Peyer's patch (tissue), 4 donors: ENCODE results near the gene PRB2. TPM values are rescaled to one million over a fixed set of nuclear protein-coding genes. Genes with fewer than 3 reads are reported as not detected.
"Not testable (repeated sequence)": the region's sequence is repeated elsewhere in the genome, so short reads cannot be mapped to it uniquely, and the experiment has no call there.

Experiments used
- DNase-seq, 3 donors: peaks; one replicate each; pipeline ENCODE4 v3.0.0-alpha.2; 2017 to 2019
- H3K27ac ChIP-seq, 4 donors: fragments of 200-600 bp; sonication (generic); one replicate each; pipeline ENCODE4 v1.5.1; 2016 to 2019
- H3K27me3 ChIP-seq, 2 donors: fragments of 200-600 bp; sonication (generic); one replicate each; pipeline ENCODE4 v1.5.1; 2019
- H3K36me3 ChIP-seq, 3 donors: fragments of 200-600 bp; sonication (generic); one replicate each; pipeline ENCODE4 v1.5.1; 2016 to 2019
- H3K4me1 ChIP-seq, 4 donors: fragments of 200-600 bp; sonication (generic); one replicate each; pipeline ENCODE4 v1.5.1; 2016 to 2019
- H3K4me3 ChIP-seq, 4 donors: fragments of 200-600 bp; sonication (generic); 1 replicate in 3 of 4; 2 replicates in 1 of 4; pipeline ENCODE4 v1.5.1; 2016 to 2019; ENCODE audit warnings: mild to moderate bottlenecking in 1 of 4
- H3K9me3 ChIP-seq, 4 donors: fragments of 200-600 bp; sonication (generic); one replicate each; pipeline ENCODE4 v1.5.1; 2016 to 2019; ENCODE audit warnings: mild to moderate bottlenecking in 1 of 4
- CTCF ChIP-seq, 6 experiments: fragments of 450-650 bp in 4 of 6; fragments of 200-600 bp in 2 of 6; sonication (generic) in 1 of 6; IDR thresholded peaks; one replicate each; pipeline ENCODE4 v1.5.1; 2017 to 2019; ENCODE audit warnings: antibody characterized with exemption in 6 of 6, mild to moderate bottlenecking in 3 of 6, moderate library complexity in 1 of 6
- POLR2A ChIP-seq, 2 donors: fragments of 450-650 bp; IDR thresholded peaks; one replicate each; pipeline ENCODE4 v1.5.1; 2017; ENCODE audit warnings: antibody characterized with exemption in 2 of 2, mild to moderate bottlenecking in 2 of 2, moderate library complexity in 2 of 2
- total RNA-seq, 4 donors: library from RNA; depleted of rRNA; stranded (reverse); fragments of >200 nt; gene quantifications; one replicate each; pipeline ENCODE4 v1.1.0, GENCODE V29; 2016

PRB2 gene
- total RNA-seq, 4 donors from 2014 or later: not detected

DNA sequence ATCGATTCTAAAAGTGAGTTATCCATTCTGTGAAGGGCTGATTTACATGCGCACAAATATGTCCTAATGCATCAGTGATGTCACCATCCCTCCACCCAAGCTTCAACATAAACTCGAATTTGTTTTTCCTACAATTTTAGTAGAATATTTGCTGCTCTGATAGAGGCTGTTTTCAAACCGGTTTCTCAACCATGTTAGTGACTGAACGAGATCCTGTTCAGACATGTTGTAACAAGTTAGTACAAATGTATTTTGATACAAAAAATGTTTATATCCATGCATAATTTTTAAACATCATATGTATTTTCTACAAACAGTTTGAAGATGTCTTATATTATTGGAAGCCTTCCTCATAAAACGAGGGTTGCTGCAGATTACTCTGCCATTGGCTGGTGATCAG lies 12.7 kb upstream of the PRB2 start:
- Histone ChIP-seq H3K4me3 (no peak overlapping the region), H3K9me3 (no peaks in the 10 kb centered on the region), H3K27ac (no peak overlapping the region), H3K36me3 (no peaks in the 10 kb centered on the region), H3K4me1 (no peaks in the 10 kb centered on the region), H3K27me3 (no peaks in the 10 kb centered on the region)
- TF ChIP-seq POLR2A (IDR thresholded peaks at IDR 0.05) (no peak), CTCF (IDR thresholded peaks at IDR 0.05) (no peak)
- no peak for DNase-seq

GRCh38 chr12:11397366-11397765 lies 2.0 kb upstream of the PRB2 start:
- Histone ChIP-seq H3K4me3 (no peak overlapping the region), H3K27ac (no peak overlapping the region), H3K4me1 (no peaks in the 10 kb centered on the region), H3K27me3 (no peaks in the 10 kb centered on the region), H3K36me3 (no peaks in the 10 kb centered on the region), H3K9me3 (no peaks in the 10 kb centered on the region)
- DNase-seq: no peak
- no peak for TF ChIP-seq POLR2A (IDR thresholded peaks at IDR 0.05)

- H3K27me3 ChIP-seq, H3K9me3 ChIP-seq, DNase-seq, H3K4me3 ChIP-seq, H3K4me1 ChIP-seq, H3K36me3 ChIP-seq, H3K27ac ChIP-seq: not testable (repeated sequence)
Observed at GRCh38 chr12:11391456-11391855, 3.9 kb downstream of the PRB2 start.

GRCh38 chr12:11377420-11377819 lies 17.9 kb downstream of the PRB2 start:
- not testable (repeated sequence) for DNase-seq, H3K27ac ChIP-seq, H3K9me3 ChIP-seq, H3K4me3 ChIP-seq, H3K36me3 ChIP-seq, H3K4me1 ChIP-seq, H3K27me3 ChIP-seq

- no peaks in the 10 kb centered on the region for H3K36me3 ChIP-seq
- no peaks in the 10 kb centered on the region for H3K9me3 ChIP-seq
- no peaks in the 10 kb centered on the region for H3K4me1 ChIP-seq
- H3K27ac ChIP-seq: no peak overlapping the region
- no peaks in the 10 kb centered on the region for H3K27me3 ChIP-seq
- no peak for DNase-seq
- no peak overlapping the region for H3K4me3 ChIP-seq
- TF ChIP-seq CTCF (IDR thresholded peaks at IDR 0.05) (no peak), POLR2A (IDR thresholded peaks at IDR 0.05) (no peak)
Observed at GRCh38 chr12:11361151-11361550, 34.2 kb downstream of the PRB2 start.

DNA sequence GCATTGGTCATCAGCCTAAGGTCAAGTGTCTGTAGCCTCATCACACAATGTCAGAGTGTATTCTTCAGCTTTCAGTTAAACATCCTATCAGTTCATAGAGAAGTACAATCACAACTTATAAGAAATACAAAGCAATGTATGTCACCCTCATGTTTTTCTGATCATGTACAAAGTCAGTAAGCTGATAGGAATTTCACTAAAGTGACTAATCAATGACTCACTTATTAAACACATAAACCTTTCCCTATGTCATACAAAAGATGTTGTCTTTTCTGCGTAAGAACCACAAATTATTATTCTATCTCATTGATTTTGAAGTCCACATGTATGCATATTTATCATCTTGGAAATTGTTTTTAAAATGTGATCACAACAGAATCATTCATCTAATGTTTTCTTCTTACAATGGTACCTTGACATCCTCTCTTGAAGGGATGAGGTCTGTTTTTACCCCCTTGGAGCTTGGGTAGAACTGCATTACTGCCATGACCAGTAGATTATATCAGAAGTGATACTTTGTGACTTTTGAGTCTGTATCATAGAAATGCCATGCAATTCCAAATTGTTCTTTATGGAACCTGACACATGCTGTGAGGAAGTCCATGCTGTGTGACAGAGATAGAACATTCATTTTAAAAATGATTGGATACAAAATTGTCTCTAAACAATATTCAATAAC lies 35.0 kb downstream of the PRB2 start:
- H3K27ac ChIP-seq, H3K4me3 ChIP-seq, DNase-seq, H3K36me3 ChIP-seq, H3K9me3 ChIP-seq, H3K27me3 ChIP-seq, H3K4me1 ChIP-seq: not testable (repeated sequence)

DNA sequence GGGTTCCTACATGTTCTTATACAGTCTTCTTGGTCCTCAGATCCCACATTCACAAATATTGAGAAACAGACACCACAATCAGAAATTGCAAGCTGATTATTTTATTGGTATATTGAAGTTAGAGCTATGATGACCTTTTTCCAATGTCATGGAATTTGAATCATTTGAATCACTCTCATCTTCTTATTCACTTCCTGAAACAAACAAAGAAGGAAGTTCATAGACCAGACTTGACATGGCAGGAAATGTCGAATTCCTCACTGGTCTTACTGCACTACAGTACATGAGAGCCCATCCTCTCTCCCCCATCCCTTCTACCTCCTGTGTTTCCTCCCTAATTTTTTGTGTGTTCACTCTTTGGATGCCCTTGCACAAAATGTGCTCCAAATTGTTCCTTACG lies 43.6 kb downstream of the PRB2 start:
- not testable (repeated sequence) for H3K27me3 ChIP-seq, DNase-seq, H3K9me3 ChIP-seq, H3K27ac ChIP-seq, H3K36me3 ChIP-seq, H3K4me3 ChIP-seq, H3K4me1 ChIP-seq

DNA sequence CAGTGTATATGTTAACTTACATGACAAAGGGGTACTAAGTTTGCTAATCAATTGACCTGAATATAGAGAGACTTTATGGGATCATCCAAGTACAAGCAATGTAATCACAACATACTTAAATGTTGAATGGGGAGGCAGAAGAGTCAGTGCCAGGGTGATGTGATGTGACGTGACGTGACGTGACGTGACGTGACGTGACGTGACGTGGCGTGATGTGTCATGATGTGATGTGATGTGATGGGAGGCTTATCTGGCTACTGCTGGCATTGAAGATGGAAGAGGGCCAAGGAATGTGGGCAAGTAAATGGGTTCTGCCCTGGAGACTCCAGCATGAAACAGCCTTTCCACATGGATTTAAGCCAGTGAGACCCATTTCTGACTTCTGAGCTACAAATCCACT lies 46.9 kb downstream of the PRB2 start:
- no peaks in the 10 kb centered on the region for H3K4me1 ChIP-seq
- H3K36me3 ChIP-seq: no peaks in the 10 kb centered on the region
- no peak overlapping the region for H3K4me3 ChIP-seq
- no peaks in the 10 kb centered on the region for H3K27me3 ChIP-seq
- no peak for DNase-seq
- H3K9me3 ChIP-seq: no peaks in the 10 kb centered on the region
- TF ChIP-seq POLR2A (IDR thresholded peaks at IDR 0.05): no peak
- no peak for TF ChIP-seq CTCF (IDR thresholded peaks at IDR 0.05)
- no peak overlapping the region for H3K27ac ChIP-seq
